Mammary epithelial cell (primary cell): Measurements from ENCODE around the gene ANKS1B.

Experiments used
- CTCF ChIP-seq, 2 donors: IDR thresholded peaks in 1 of 2; conservative IDR thresholded peaks in 1 of 2; 2 replicates each; pipeline ENCODE4 v1.5.1; 2011 to 2012; ENCODE audit warnings: inconsistent platforms in 2 of 2, low read length in 2 of 2, mild to moderate bottlenecking in 2 of 2, control low read depth in 1 of 2, low read depth in 1 of 2; ENCODE audit not compliant: insufficient read depth in 1 of 2; ENCODE audit errors: extremely low read depth in 1 of 2
- EZH2 ChIP-seq: IDR thresholded peaks from 2 replicates; pipeline ENCODE4 v1.6.1; 2012; ENCODE audit warnings: low read length, inconsistent platforms, borderline replicate concordance

DNA sequence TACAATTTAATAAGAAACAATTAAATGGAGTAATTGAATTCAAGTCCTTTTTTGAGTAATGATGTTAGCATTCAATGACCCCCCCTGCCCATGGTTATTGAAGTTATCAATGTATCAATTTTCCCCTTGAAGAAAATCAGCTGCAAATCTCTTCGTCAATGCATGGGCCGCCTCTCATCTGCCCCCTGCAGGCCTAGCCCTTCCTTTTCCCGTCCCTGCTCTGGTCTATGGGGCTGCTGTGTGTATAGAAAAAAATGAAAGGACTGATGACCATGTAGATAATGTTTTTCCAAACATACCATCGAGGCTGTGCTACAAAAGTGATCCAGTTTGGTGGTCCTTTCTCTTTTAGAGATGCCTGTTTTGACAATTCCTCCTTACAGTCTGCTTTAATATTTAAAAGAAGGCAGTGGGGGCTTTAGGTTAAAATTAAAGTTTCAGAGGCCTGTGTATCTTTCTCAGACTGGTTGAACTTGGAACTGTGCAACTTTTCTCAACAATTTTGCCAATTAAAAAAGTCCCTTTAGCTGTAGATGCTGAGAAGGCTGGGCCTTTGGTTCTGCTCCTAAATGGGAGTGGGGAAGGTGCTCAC, 1241.3 kb downstream of the ANKS1B start:
- TF ChIP-seq CTCF (conservative IDR thresholded peaks at IDR 0.05 in 1 of 2, IDR thresholded peaks at IDR 0.05 in 1 of 2; ENCODE audit: extremely low read depth in 1 of 2, insufficient read depth in 1 of 2, low read depth in 1 of 2, low read length in 2 of 2) (peak; percentile 46 to 48), EZH2 (no peak)
